ENCODE results near the gene SIK2.

The SIK2 gene

DNA sequence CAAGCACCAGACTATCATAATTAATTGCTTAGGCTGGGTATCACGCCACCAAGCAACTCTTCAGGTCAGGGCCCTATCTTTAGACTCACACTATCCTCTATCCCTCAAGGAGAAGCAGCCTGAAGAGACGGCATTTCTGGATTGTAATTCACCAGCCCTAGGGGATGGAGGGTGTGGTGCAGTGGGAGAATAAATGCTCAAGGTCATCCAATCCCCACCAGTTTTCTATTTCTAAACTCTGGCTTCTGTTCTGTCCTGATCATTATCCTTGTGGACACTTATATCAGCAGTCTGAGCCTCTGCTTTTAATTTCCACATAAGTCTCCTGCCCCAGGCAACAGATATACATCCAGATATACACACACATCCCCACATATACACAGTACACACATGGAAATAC, 13.1 kb upstream of the SIK2 start:
- DNase-seq (ENCODE audit: extremely low spot score) = no peak
- CTCF ChIA-PET = interaction anchor here (1.4 to 6.1 kb wide), 3 partner anchors 189 to 254 kb away, joined by 3 to 80 read pairs (median 52); no protein-coding TSS in a partner anchor
- TF ChIP-seq, protein P1, sequence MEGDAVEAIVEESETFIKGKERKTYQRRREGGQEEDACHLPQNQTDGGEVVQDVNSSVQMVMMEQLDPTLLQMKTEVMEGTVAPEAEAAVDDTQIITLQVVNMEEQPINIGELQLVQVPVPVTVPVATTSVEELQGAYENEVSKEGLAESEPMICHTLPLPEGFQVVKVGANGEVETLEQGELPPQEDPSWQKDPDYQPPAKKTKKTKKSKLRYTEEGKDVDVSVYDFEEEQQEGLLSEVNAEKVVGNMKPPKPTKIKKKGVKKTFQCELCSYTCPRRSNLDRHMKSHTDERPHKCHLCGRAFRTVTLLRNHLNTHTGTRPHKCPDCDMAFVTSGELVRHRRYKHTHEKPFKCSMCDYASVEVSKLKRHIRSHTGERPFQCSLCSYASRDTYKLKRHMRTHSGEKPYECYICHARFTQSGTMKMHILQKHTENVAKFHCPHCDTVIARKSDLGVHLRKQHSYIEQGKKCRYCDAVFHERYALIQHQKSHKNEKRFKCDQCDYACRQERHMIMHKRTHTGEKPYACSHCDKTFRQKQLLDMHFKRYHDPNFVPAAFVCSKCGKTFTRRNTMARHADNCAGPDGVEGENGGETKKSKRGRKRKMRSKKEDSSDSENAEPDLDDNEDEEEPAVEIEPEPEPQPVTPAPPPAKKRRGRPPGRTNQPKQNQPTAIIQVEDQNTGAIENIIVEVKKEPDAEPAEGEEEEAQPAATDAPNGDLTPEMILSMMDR (IDR thresholded peaks at IDR 0.05; ENCODE audit: control extremely low read depth, extremely low read depth, low read depth, missing control alignments) = no peak
- POLR2A ChIA-PET = no interaction called here

DNA sequence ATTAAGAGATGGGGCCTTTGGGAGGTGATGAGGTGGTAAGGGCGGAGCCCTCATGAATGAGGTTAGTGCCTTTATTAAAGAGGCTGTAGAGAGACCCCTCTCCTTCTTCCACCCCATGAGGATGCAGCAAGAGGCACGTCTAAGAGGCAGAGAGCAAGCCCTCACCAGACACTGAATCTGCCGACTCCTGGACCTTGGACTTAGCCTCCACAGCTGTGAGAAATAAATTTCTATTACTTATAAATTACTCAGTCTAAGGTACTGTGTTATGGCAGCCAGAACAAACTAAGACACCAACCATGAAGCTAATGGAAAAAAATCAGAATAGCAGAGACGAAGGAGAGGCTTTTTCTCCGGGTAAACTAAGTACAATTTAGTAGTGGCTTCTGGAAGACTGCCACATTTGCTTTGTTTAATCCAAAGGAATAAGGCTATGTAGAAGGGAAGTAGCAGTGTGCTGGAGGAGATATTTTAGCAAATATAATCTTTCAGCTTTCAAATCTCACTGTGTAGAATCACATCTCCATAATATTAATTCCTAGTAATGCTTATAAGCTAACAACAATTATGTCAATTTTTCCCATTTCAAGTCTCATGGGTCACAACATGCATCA, 12.3 kb upstream of the SIK2 start:
- CTCF ChIA-PET = interaction anchor here (1.4 to 6.1 kb wide), 4 partner anchors 14 to 253 kb away, joined by 3 to 80 read pairs (median 28); no protein-coding TSS in a partner anchor
- POLR2A ChIA-PET = no interaction called here
- TF ChIP-seq, protein P1 (IDR thresholded peaks at IDR 0.05; ENCODE audit: control extremely low read depth, extremely low read depth, low read depth, missing control alignments) = no peak
- no peak for DNase-seq (ENCODE audit: extremely low spot score)

DNA sequence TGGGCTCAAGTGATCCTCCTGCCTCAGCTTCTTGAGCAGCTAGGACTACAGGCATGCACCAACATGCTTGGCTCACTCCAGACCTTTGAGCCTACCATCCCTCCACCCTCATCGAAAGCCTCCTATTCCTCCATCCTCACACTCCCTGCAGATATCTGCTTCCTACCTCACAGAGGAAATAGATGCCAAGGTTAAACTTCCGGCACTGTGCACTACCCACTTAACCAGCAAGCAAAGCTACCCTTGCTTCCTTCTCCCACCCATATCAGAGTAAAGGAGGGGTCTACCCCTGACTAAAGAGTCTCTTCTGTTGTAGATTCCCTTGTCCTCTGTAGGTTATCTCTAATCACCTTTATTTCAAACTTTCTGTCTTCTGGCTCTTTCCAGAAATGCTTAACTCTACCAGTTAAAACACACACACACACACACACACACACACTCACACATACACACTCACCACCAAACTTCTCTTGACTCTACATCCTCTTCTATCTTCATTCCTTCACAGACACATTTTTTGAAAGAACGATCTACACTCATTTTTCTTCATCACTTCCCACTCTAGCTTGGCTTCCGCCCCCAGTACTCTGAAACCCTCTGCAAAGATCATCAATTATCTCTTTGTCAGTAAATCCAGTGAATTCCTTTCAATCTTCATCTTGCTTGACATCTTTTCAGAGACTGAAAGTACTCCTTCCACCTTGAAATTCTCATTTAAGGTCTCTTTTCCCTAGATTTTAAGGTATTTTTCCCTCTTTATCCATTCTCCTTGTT, 10.9 kb upstream of the SIK2 start:
- no peak for DNase-seq (ENCODE audit: extremely low spot score)
- TF ChIP-seq, protein P1 (IDR thresholded peaks at IDR 0.05; ENCODE audit: control extremely low read depth, extremely low read depth, low read depth, missing control alignments) = no peak
- ChIA-PET CTCF (interaction anchor here (0.9 to 5.1 kb wide), 8 partner anchors 12 to 260 kb away, joined by 3 to 52 read pairs (median 3); no protein-coding TSS in a partner anchor), POLR2A (no interaction called here)

DNA sequence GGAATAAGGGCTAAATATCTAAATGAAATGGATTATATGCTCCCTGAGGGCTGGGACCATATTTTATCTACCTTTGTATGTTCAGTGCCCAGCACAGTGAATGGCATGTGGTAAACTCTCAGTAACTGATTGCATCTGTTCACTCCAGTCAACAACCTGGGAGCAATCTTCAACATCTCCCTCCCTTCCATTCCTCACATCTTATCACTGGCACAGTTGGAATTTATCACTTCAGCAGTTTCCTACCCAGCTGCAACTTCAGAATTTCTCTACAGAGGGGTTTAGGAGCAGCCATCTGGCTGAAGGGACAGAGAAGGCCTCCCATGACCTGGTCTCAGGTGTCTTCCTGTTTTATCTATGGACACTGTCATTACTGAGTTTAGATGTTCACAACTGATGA, 9.8 kb upstream of the SIK2 start:
- ChIA-PET CTCF (interaction anchor here (0.9 to 1.8 kb wide), 4 partner anchors 10 to 259 kb away, joined by 3 to 5 read pairs (median 4); no protein-coding TSS in a partner anchor), POLR2A (no interaction called here)
- TF ChIP-seq, protein P1 (IDR thresholded peaks at IDR 0.05; ENCODE audit: control extremely low read depth, extremely low read depth, low read depth, missing control alignments) = no peak

DNA sequence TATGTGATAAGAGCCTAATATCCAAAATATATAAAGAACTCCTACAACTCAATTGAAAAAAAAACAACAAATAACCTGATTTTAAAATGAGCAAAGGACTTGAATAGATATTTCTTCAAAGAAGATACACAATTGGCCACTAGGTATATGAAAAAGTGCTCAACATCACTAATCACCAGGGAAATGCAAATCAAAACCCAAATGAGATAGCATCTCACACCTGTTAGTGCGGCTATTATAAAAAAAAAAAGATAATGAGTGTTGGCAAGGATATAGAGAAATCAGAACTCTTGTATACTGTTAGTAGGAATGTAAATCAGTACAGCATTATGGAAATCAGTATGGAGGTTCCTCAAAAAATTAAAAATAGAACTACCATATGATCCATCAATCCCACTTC, 5.9 kb upstream of the SIK2 start:
- POLR2A ChIA-PET = no interaction called here
- TF ChIP-seq, protein P1 (IDR thresholded peaks at IDR 0.05; ENCODE audit: control extremely low read depth, extremely low read depth, low read depth, missing control alignments) = no peak
- no peak for DNase-seq (ENCODE audit: extremely low spot score)
- CTCF ChIA-PET = interaction anchor here (1.0 to 2.5 kb wide), 4 partner anchors 9 to 183 kb away, joined by 4 to 21 read pairs (median 7); no protein-coding TSS in a partner anchor

More for the DNA sequence above, 9.8 kb upstream of the SIK2 start:
- no peak for DNase-seq (ENCODE audit: extremely low spot score)

DNA sequence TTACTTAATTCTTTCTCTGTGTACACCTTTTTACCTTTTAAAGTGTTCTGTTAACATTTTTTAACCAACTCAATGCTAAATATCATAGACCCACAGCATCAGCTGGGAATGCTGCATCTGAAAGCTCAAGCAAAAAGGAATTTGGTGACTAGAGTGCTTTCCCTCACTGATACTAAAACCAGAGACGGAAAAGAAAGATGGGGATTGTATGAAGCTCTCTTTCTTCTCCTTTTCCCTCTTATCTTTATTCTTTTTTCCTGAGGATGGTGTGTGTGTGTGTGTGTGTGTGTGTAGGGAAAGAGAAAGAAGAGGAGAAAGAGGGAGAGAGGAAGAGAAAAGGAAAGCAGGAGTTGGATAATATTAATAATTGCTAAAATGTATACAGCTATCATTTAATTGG, 4.1 kb upstream of the SIK2 start:
- ChIA-PET POLR2A (no interaction called here), CTCF (interaction anchor here (0.8 to 3.2 kb wide), 9 partner anchors 11 to 181 kb away, joined by 3 to 21 read pairs (median 3); partner anchors contain the start of gene PPP2R1B)
- DNase-seq (ENCODE audit: extremely low spot score) = no peak
- TF ChIP-seq, protein P1 (IDR thresholded peaks at IDR 0.05; ENCODE audit: control extremely low read depth, extremely low read depth, low read depth, missing control alignments) = no peak
